ENCODE data around the gene LRP1B.

GRCh38 chr2:141513853-141514252, 617.0 kb downstream of the LRP1B start:
- TF ChIP-seq CTCF (IDR thresholded peaks at IDR 0.05) (no peak), POLR2A (IDR thresholded peaks at IDR 0.05; ENCODE audit: low read depth) (no peak)

Data from esophagus muscularis mucosa (tissue), 3 donors.